SK-N-MC (cell line): ENCODE results near the gene COL9A1.

Source experiments
- EZH2 ChIP-seq: fragments of 200-600 bp; sonication (generic); IDR thresholded peaks from one replicate; pipeline ENCODE4 v1.6.1; 2017; ENCODE audit warnings: antibody characterized with exemption
- FOXP2 ChIP-seq: optimal IDR thresholded peaks from 2 replicates; pipeline ENCODE3; 2011; ENCODE audit warnings: mild to moderate bottlenecking, moderate library complexity; ENCODE audit not compliant: insufficient read depth; ENCODE audit errors: extremely low read length, control extremely low read depth
- POLR2AphosphoS5 ChIP-seq: IDR thresholded peaks from 2 replicates; pipeline ENCODE4 v1.6.1; 2012; ENCODE audit warnings: mild to moderate bottlenecking, low read depth, low read length, borderline replicate concordance

- no peak for TF ChIP-seq EZH2
- no peak for TF ChIP-seq POLR2AphosphoS5
- TF ChIP-seq FOXP2, result no peak
Measured at GRCh38 chr6:70351461-70351860, 48.6 kb upstream of the COL9A1 start.
